ENCODE data around the gene TCEAL4. TPM values are rescaled to one million over a fixed set of nuclear protein-coding genes. Genes with fewer than 3 reads are reported as not detected.

TCEAL4 gene
- total and polyA plus RNA-seq, 2 of the 13 experiments (the other 11 are each of a cell fraction or from before 2014, with no cell fraction given) = 12.6 to 31.0 TPM

GRCh38 chrX:103628386-103629317 lies 43.3 kb downstream of the TCEAL4 start, which contains the start of gene TCEAL1 (continued):
- TF ChIP-seq ZNF563 (CRISPR knock-in tag; IDR thresholded peaks at IDR 0.05) (no peak), ZBTB44 (CRISPR knock-in tag; IDR thresholded peaks at IDR 0.05) (no peak), SOX13 (IDR thresholded peaks at IDR 0.05) (no peak), SOX13 (CRISPR knock-in tag; conservative IDR thresholded peaks at IDR 0.05 in 1 of 2, IDR thresholded peaks at IDR 0.05 in 1 of 2) (0 out of 4 replicates have a peak, but pooled peaks of 1 of the 2 experiments have one; percentile 17), MEIS2 (CRISPR knock-in tag; IDR thresholded peaks at IDR 0.05) (0 out of 2 replicates have a peak, but pooled peaks have one; percentile 19), NCOA5 (CRISPR knock-in tag; IDR thresholded peaks at IDR 0.05) (no peak), FOXC1 (CRISPR knock-in tag; IDR thresholded peaks at IDR 0.05; ENCODE audit: borderline replicate concordance) (no peak), RBM39 (IDR thresholded peaks at IDR 0.05; ENCODE audit: low read depth, low read length, poor library complexity, severe bottlenecking) (no peak), ZNF546 (CRISPR knock-in tag; conservative IDR thresholded peaks at IDR 0.05) (no peak), BRD4 (CRISPR knock-in tag; IDR thresholded peaks at IDR 0.05) (no peak), ZNF143 (CRISPR knock-in tag; IDR thresholded peaks at IDR 0.05) (peak; percentile 29; the same call in 1 of the 2 replicates), RAD51 (IDR thresholded peaks at IDR 0.05; ENCODE audit: borderline replicate concordance) (peak; percentile 48; the same call in 1 of the 2 replicates), SMYD3 (CRISPR knock-in tag; IDR thresholded peaks at IDR 0.05) (0 out of 2 replicates have a peak, but pooled peaks have one; percentile 21), ZNF605 (CRISPR knock-in tag; IDR thresholded peaks at IDR 0.05) (no peak), RAD21 (CRISPR knock-in tag; IDR thresholded peaks at IDR 0.05) (no peak), RFX3 (CRISPR knock-in tag; IDR thresholded peaks at IDR 0.05) (no peak), ZNF839 (CRISPR knock-in tag; IDR thresholded peaks at IDR 0.05; ENCODE audit: borderline replicate concordance) (no peak), MED13 (CRISPR knock-in tag; IDR thresholded peaks at IDR 0.05) (no peak), ZSCAN25 (CRISPR knock-in tag; IDR thresholded peaks at IDR 0.05) (no peak)
- TF ChIP-seq, protein P1, sequence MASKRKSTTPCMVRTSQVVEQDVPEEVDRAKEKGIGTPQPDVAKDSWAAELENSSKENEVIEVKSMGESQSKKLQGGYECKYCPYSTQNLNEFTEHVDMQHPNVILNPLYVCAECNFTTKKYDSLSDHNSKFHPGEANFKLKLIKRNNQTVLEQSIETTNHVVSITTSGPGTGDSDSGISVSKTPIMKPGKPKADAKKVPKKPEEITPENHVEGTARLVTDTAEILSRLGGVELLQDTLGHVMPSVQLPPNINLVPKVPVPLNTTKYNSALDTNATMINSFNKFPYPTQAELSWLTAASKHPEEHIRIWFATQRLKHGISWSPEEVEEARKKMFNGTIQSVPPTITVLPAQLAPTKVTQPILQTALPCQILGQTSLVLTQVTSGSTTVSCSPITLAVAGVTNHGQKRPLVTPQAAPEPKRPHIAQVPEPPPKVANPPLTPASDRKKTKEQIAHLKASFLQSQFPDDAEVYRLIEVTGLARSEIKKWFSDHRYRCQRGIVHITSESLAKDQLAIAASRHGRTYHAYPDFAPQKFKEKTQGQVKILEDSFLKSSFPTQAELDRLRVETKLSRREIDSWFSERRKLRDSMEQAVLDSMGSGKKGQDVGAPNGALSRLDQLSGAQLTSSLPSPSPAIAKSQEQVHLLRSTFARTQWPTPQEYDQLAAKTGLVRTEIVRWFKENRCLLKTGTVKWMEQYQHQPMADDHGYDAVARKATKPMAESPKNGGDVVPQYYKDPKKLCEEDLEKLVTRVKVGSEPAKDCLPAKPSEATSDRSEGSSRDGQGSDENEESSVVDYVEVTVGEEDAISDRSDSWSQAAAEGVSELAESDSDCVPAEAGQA (IDR thresholded peaks at IDR 0.05; ENCODE audit: low read depth) = no peak
- TF ChIP-seq, protein P1 (CRISPR knock-in tag; IDR thresholded peaks at IDR 0.05; ENCODE audit: borderline replicate concordance) = no peak

Measured in HepG2 (cell line).